GM12801 (cell line): Measurements from ENCODE around the gene SMIM38.

Experiments
- CTCF ChIP-seq: IDR thresholded peaks from one replicate; pipeline ENCODE4 v1.5.1; 2011; ENCODE audit warnings: control low read depth; ENCODE audit not compliant: insufficient read length; ENCODE audit errors: extremely low read depth

SMIM38 gene

GRCh38 chr11:69145050-69145380 is 10.7 kb upstream of the SMIM38 start:
- TF ChIP-seq CTCF = no peak

- TF ChIP-seq CTCF = no peak
Observed at GRCh38 chr11:69148377-69148762, 7.4 kb upstream of the SMIM38 start.

- no peak for TF ChIP-seq CTCF
Observed at GRCh38 chr11:69148806-69149205, 6.9 kb upstream of the SMIM38 start.

DNA sequence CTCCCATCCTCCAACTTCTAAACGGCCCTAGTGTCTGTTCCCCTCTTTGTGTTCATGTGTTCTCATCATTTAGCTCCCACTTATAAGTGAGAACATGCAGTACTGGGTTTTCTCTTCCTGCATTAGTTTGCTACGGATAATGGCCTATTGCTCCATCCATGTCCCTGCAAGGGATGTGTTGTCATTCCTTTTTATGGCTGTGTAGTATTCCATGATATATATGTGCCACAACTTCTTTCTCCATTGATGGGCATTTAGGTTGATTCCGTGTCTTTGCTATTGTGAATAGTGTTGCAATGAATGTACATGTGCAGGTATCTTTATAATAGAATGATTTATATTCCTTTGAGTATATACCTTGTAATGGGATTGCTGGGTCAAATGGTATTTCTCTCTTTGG is 5.6 kb upstream of the SMIM38 start:
- no peak for TF ChIP-seq CTCF

DNA sequence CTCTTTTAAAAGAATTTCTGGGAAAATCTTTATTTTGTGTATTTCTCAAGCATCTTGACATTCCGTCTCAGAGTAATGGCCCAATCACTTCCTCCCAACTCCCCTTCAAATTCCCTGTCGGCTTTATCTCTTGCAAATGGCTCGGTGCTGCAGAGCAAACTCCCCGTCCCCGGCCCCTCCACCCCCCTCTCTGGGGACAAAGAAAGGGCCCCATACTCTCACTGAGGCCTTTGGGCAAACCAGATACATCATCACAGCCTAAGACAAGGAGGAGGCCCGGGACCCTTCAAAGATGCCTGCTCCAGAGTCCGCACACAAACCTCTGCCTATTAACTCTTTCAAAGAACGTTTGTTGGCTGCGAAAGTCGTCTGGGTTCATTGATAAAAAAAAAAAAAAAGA is 3.9 kb upstream of the SMIM38 start:
- no peak for TF ChIP-seq CTCF

GRCh38 chr11:69152733-69153421 is 2.9 kb upstream of the SMIM38 start:
- TF ChIP-seq CTCF = no peak

DNA sequence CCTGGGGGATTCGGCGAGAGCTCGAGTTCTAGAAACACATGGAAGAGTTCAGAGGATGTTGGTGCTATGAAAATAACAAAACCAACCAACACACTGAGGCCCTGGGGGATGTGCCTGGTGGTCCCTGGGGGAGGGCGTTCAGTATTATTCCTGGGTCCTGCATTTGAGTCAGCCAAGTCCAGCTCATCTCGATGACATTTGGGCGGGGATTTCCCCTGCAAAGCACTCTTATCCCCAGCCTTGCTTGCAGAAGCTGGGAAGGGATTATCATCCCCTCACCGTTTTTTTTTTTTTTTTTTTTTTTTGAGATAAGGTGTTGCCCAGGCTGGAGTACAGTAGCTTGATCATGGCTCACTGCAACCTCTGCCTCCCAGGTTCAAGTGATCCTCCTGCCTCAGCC is 2.1 kb upstream of the SMIM38 start:
- TF ChIP-seq CTCF = no peak

- no peak for TF ChIP-seq CTCF
Observed at GRCh38 chr11:69154211-69154913, 1.4 kb upstream of the SMIM38 start.
